SK-N-SH treated with all-trans-retinoic acid at 6 μM for 48 hours (cell line): ENCODE results near the gene VAMP5.

ENCODE experiments used
- ATAC-seq: fragments of 200-7000 bp; cut with Tn5 transposase; 3 replicates; pipeline ENCODE4 v1.9.1; 2020; ENCODE audit warnings: mild to moderate bottlenecking, moderate library complexity
- ARNTL ChIP-seq: fragments of 450-650 bp; formaldehyde crosslinking; IDR thresholded peaks from 2 replicates; pipeline ENCODE4 v1.5.0; 2020; ENCODE audit warnings: low read depth, mild to moderate bottlenecking, moderate library complexity, borderline replicate concordance
- BACH2 ChIP-seq: fragments of 250-450 bp; sonication (Bioruptor Pico); IDR thresholded peaks from 2 replicates; pipeline ENCODE4 v1.9.0; 2021; ENCODE audit warnings: mild to moderate bottlenecking, borderline replicate concordance
- CREB5 ChIP-seq: fragments of 250-450 bp; sonication (Bioruptor Pico); IDR thresholded peaks from 2 replicates; pipeline ENCODE4 v1.5.1; 2020; ENCODE audit warnings: low read depth, mild to moderate bottlenecking, moderate library complexity
- CSDC2 ChIP-seq: fragments of 250-450 bp; sonication (Bioruptor Pico); IDR thresholded peaks from 2 replicates; pipeline ENCODE4 v1.5.0; 2020; ENCODE audit warnings: mild to moderate bottlenecking, moderate library complexity
- ESRRG ChIP-seq: fragments of 250-450 bp; sonication (Bioruptor Pico); IDR thresholded peaks from 2 replicates; pipeline ENCODE4 v1.6.1; 2021; ENCODE audit warnings: mild to moderate bottlenecking
- GLIS3 ChIP-seq: fragments of 250-450 bp; sonication (Bioruptor Pico); IDR thresholded peaks from 2 replicates; pipeline ENCODE4 v1.5.0; 2020; ENCODE audit warnings: mild to moderate bottlenecking, moderate library complexity
- ISL1 ChIP-seq: fragments of 250-450 bp; sonication (Bioruptor Pico); IDR thresholded peaks from 2 replicates; pipeline ENCODE4 v2.1.2; 2022; ENCODE audit warnings: mild to moderate bottlenecking, moderate library complexity
- OSR1 ChIP-seq: fragments of 250-450 bp; sonication (Bioruptor Pico); IDR thresholded peaks from 2 replicates; pipeline ENCODE4 v1.8.0; 2022; ENCODE audit warnings: moderate library complexity, mild to moderate bottlenecking, inconsistent platforms
- POU6F1 ChIP-seq: fragments of 250-450 bp; sonication (Bioruptor Pico); IDR thresholded peaks from 2 replicates; pipeline ENCODE4 v1.8.0; 2021; ENCODE audit warnings: low read depth, mild to moderate bottlenecking, moderate library complexity, borderline replicate concordance
- PPARA ChIP-seq: fragments of 250-450 bp; sonication (Bioruptor Pico); IDR thresholded peaks from 2 replicates; pipeline ENCODE4 v1.5.0; 2020; ENCODE audit warnings: mild to moderate bottlenecking, borderline replicate concordance
- RARB ChIP-seq: fragments of 250-450 bp; sonication (Bioruptor Pico); IDR thresholded peaks from 2 replicates; pipeline ENCODE4 v1.8.0; 2021; ENCODE audit warnings: mild to moderate bottlenecking, moderate library complexity
- TCF4 ChIP-seq: fragments of 250-450 bp; sonication (Bioruptor Pico); IDR thresholded peaks from 2 replicates; pipeline ENCODE4 v1.8.0; 2021; ENCODE audit warnings: mild to moderate bottlenecking, moderate library complexity, borderline replicate concordance
- TOX ChIP-seq: fragments of 250-450 bp; sonication (Bioruptor Pico); IDR thresholded peaks from 2 replicates; pipeline ENCODE4 v1.8.0; 2021; ENCODE audit warnings: mild to moderate bottlenecking, moderate library complexity, borderline replicate concordance
- ZC3H10 ChIP-seq: fragments of 250-450 bp; sonication (Bioruptor Pico); IDR thresholded peaks from 2 replicates; pipeline ENCODE4 v1.5.1; 2021; ENCODE audit warnings: mild to moderate bottlenecking, moderate library complexity
- ZFP3 ChIP-seq: fragments of 250-450 bp; sonication (Bioruptor Pico); IDR thresholded peaks from 2 replicates; pipeline ENCODE4 v1.5.0; 2020; ENCODE audit warnings: mild to moderate bottlenecking, moderate library complexity
- ZFP30 ChIP-seq: fragments of 450-650 bp; formaldehyde crosslinking; IDR thresholded peaks from 2 replicates; pipeline ENCODE4 v1.5.0; 2022; ENCODE audit warnings: mild to moderate bottlenecking, moderate library complexity
- ZNF70 ChIP-seq: fragments of 450-650 bp; formaldehyde crosslinking; IDR thresholded peaks from 2 replicates; pipeline ENCODE4 v1.5.0; 2020; ENCODE audit warnings: mild to moderate bottlenecking, moderate library complexity
- ZNF8 ChIP-seq: fragments of 450-650 bp; formaldehyde crosslinking; IDR thresholded peaks from 2 replicates; pipeline ENCODE4 v1.5.0; 2020; ENCODE audit warnings: mild to moderate bottlenecking, moderate library complexity
- TF ChIP-seq, protein P1 (sequence below): fragments of 250-450 bp; sonication (Bioruptor Pico); IDR thresholded peaks from 2 replicates; pipeline ENCODE4 v1.8.0; 2020; ENCODE audit warnings: mild to moderate bottlenecking, moderate library complexity, borderline replicate concordance
- TF ChIP-seq, protein P2 (sequence below): fragments of 250-450 bp; sonication (Bioruptor Pico); IDR thresholded peaks from 2 replicates; pipeline ENCODE4 v1.5.1; 2021; ENCODE audit warnings: mild to moderate bottlenecking, moderate library complexity
- TF ChIP-seq, protein P3 (sequence below): fragments of 250-450 bp; sonication (Bioruptor Pico); IDR thresholded peaks from 2 replicates; pipeline ENCODE4 v1.5.0; 2020; ENCODE audit warnings: mild to moderate bottlenecking, moderate library complexity

VAMP5 gene

GRCh38 chr2:85594715-85595300, 10.6 kb downstream of the VAMP5 start:
- no peak for TF ChIP-seq ESRRG (CRISPR knock-in tag)
- TF ChIP-seq, protein P1, sequence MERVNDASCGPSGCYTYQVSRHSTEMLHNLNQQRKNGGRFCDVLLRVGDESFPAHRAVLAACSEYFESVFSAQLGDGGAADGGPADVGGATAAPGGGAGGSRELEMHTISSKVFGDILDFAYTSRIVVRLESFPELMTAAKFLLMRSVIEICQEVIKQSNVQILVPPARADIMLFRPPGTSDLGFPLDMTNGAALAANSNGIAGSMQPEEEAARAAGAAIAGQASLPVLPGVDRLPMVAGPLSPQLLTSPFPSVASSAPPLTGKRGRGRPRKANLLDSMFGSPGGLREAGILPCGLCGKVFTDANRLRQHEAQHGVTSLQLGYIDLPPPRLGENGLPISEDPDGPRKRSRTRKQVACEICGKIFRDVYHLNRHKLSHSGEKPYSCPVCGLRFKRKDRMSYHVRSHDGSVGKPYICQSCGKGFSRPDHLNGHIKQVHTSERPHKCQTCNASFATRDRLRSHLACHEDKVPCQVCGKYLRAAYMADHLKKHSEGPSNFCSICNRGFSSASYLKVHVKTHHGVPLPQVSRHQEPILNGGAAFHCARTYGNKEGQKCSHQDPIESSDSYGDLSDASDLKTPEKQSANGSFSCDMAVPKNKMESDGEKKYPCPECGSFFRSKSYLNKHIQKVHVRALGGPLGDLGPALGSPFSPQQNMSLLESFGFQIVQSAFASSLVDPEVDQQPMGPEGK (CRISPR knock-in tag) = peak; percentile 53; the same call in 1 of the 2 replicates
- peak; percentile 9; the same call in 2 of the 3 replicates for ATAC-seq

- TF ChIP-seq PPARA (CRISPR knock-in tag) = no peak
- TF ChIP-seq ZC3H10 (CRISPR knock-in tag) = no peak
- TF ChIP-seq ZNF70 (CRISPR knock-in tag) = no peak
- TF ChIP-seq, protein P2, sequence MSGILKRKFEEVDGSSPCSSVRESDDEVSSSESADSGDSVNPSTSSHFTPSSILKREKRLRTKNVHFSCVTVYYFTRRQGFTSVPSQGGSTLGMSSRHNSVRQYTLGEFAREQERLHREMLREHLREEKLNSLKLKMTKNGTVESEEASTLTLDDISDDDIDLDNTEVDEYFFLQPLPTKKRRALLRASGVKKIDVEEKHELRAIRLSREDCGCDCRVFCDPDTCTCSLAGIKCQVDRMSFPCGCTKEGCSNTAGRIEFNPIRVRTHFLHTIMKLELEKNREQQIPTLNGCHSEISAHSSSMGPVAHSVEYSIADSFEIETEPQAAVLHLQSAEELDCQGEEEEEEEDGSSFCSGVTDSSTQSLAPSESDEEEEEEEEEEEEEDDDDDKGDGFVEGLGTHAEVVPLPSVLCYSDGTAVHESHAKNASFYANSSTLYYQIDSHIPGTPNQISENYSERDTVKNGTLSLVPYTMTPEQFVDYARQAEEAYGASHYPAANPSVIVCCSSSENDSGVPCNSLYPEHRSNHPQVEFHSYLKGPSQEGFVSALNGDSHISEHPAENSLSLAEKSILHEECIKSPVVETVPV (CRISPR knock-in tag) = no peak
- TF ChIP-seq ZFP30 (CRISPR knock-in tag) = no peak
- no peak for TF ChIP-seq TOX (CRISPR knock-in tag)
- no peak for TF ChIP-seq RARB (CRISPR knock-in tag)
- TF ChIP-seq ZFP3 (CRISPR knock-in tag) = no peak
- no peak for TF ChIP-seq ZNF8
- TF ChIP-seq ISL1 (CRISPR knock-in tag) = no peak
- TF ChIP-seq, all 23 proteins: peak for 0
- peak; percentile 99 for ATAC-seq
Observed at GRCh38 chr2:85595301-85596025, 11.2 kb downstream of the VAMP5 start, which contains the start of gene RNF181. TSS of gene RNF181 (plus strand) at chr2:85595745. CDS start at chr2:85595764, 19 bp downstream.

GRCh38 chr2:85596026-85596333, 11.7 kb downstream of the VAMP5 start:
- TF ChIP-seq POU6F1 (no peak), ARNTL (no peak), ZNF8 (no peak), CREB5 (no peak), CSDC2 (CRISPR knock-in tag) (no peak), ZFP30 (CRISPR knock-in tag) (no peak), TCF4 (CRISPR knock-in tag) (no peak), BACH2 (CRISPR knock-in tag) (no peak), GLIS3 (no peak), OSR1 (no peak), TOX (CRISPR knock-in tag) (no peak), ESRRG (CRISPR knock-in tag) (no peak), ZNF70 (CRISPR knock-in tag) (no peak), ISL1 (CRISPR knock-in tag) (no peak)
- TF ChIP-seq, protein P3, sequence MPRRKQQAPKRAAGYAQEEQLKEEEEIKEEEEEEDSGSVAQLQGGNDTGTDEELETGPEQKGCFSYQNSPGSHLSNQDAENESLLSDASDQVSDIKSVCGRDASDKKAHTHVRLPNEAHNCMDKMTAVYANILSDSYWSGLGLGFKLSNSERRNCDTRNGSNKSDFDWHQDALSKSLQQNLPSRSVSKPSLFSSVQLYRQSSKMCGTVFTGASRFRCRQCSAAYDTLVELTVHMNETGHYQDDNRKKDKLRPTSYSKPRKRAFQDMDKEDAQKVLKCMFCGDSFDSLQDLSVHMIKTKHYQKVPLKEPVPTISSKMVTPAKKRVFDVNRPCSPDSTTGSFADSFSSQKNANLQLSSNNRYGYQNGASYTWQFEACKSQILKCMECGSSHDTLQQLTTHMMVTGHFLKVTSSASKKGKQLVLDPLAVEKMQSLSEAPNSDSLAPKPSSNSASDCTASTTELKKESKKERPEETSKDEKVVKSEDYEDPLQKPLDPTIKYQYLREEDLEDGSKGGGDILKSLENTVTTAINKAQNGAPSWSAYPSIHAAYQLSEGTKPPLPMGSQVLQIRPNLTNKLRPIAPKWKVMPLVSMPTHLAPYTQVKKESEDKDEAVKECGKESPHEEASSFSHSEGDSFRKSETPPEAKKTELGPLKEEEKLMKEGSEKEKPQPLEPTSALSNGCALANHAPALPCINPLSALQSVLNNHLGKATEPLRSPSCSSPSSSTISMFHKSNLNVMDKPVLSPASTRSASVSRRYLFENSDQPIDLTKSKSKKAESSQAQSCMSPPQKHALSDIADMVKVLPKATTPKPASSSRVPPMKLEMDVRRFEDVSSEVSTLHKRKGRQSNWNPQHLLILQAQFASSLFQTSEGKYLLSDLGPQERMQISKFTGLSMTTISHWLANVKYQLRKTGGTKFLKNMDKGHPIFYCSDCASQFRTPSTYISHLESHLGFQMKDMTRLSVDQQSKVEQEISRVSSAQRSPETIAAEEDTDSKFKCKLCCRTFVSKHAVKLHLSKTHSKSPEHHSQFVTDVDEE (CRISPR knock-in tag) = no peak
- TF ChIP-seq, protein P1 (CRISPR knock-in tag) = no peak
- peak; percentile 29 for ATAC-seq
